Lung (tissue), 12 donors: Measurements from ENCODE around the gene AASDHPPT. TPM values are rescaled to one million over a fixed set of nuclear protein-coding genes. Genes with fewer than 3 reads are reported as not detected.
A peak's percentile ranks its signal among the peaks of the same experiment; 100 is the strongest.

Experiments used
- ATAC-seq: fragments of 200-7000 bp; cut with Tn5 transposase; one replicate; pipeline ENCODE4 v1.9.1; 2020; ENCODE audit warnings: moderate number of reproducible peaks; ENCODE audit not compliant: insufficient read depth, low FRiP score
- DNase-seq, 3 donors: peaks; one replicate each; pipeline ENCODE4 v3.0.0-alpha.2; 2013 to 2017
- H3K27ac ChIP-seq, 2 donors: one replicate each; pipeline ENCODE4 v1.5.1; 2013; ENCODE audit warnings: mild to moderate bottlenecking in 2 of 2, moderate library complexity in 2 of 2, control low read depth in 1 of 2, inconsistent platforms in 1 of 2, low read depth in 1 of 2, low read length in 1 of 2
- H3K27me3 ChIP-seq, 3 donors: one replicate each; pipeline ENCODE4 v1.5.1; 2013; ENCODE audit warnings: low read length in 2 of 3; ENCODE audit not compliant: control insufficient read depth in 3 of 3, insufficient read depth in 3 of 3
- H3K36me3 ChIP-seq, 4 donors: one replicate each; pipeline ENCODE4 v1.5.1; 2013; ENCODE audit warnings: low read length in 4 of 4, mild to moderate bottlenecking in 1 of 4, moderate library complexity in 1 of 4; ENCODE audit not compliant: control insufficient read depth in 4 of 4, insufficient read depth in 4 of 4
- H3K4me1 ChIP-seq, 5 donors: one replicate each; pipeline ENCODE4 v1.5.1; 2013; ENCODE audit warnings: low read length in 5 of 5, mild to moderate bottlenecking in 2 of 5, moderate library complexity in 1 of 5; ENCODE audit not compliant: control insufficient read depth in 5 of 5, insufficient read depth in 5 of 5
- H3K4me3 ChIP-seq: one replicate; pipeline ENCODE4 v1.5.1; 2013; ENCODE audit warnings: mild to moderate bottlenecking, control low read depth, moderate library complexity
- H3K9ac ChIP-seq, 2 donors: one replicate each; pipeline ENCODE4 v1.5.1; 2013; ENCODE audit warnings: low read length in 2 of 2, control low read depth in 1 of 2; ENCODE audit not compliant: insufficient read depth in 1 of 2
- H3K9me3 ChIP-seq, 4 donors: one replicate each; pipeline ENCODE4 v1.5.1; 2013; ENCODE audit warnings: low read length in 3 of 4, mild to moderate bottlenecking in 1 of 4, moderate library complexity in 1 of 4; ENCODE audit not compliant: control insufficient read depth in 4 of 4, insufficient read depth in 3 of 4
- CTCF ChIP-seq: IDR thresholded peaks from 2 replicates; pipeline ENCODE4 v1.5.1; 2012; ENCODE audit warnings: mild to moderate bottlenecking; ENCODE audit errors: control extremely low read depth, extremely low read depth
- WGBS, 2 donors: extraction: QIAGEN DNeasy Blood & Tissue Kit; methylation state at CpG; one replicate each; pipeline ENCODE4 v1.1.7; 2013; 5-methylcytosine and 5-hydroxymethylcytosine counted together
- polyA plus RNA-seq, 2 donors: library from polyadenylated mRNA; stranded (reverse); fragments of 200-250 nt; gene quantifications; one replicate each; pipeline ENCODE4 v1.2.1, GENCODE V29; 2013
- total RNA-seq, 2 donors: library from RNA; depleted of rRNA in 1 of 2; stranded (reverse); fragments of >200 nt in 1 of 2; gene quantifications; one replicate each; pipeline ENCODE4 v1.2.1, GENCODE V29; 2014 to 2021
- donor health status: control.
- donor health status: control.
- donor health status: Bipolar disorder and iron deficiency.
- donor health status: healthy.
- donor health status: DM: yes; HTN: yes; CAD: no.

The AASDHPPT gene
- total and polyA plus RNA-seq, 4 donors: 13.0 to 57.2 (median 19.9) TPM

GRCh38 chr11:106087815-106088435 lies 10.5 kb downstream of the AASDHPPT start:
- H3K9ac ChIP-seq: no peak overlapping the region
- H3K27me3 ChIP-seq: no peaks in the 10 kb centered on the region
- 37 to 43% methylated on average over 9 of the region's 9 CpGs for WGBS, 2 donors
- H3K36me3 ChIP-seq: peaks cover 3 to 36% (median 16%) of the 10 kb centered on the region in 4 donors
- no peak overlapping the region for H3K4me3 ChIP-seq
- TF ChIP-seq CTCF: peak; percentile 61
- ATAC-seq: peak; percentile 74
- H3K27ac ChIP-seq: no peak overlapping the region
- DNase-seq: peak; percentile 51 to 73 (median 70)
- H3K9me3 ChIP-seq: no peaks in the 10 kb centered on the region
- H3K4me1 ChIP-seq: peaks cover 0 to 13% (median 3%) of the 10 kb centered on the region in 5 donors

- peak overlapping the region in 1 of 2 donors; percentile 53 for H3K9ac ChIP-seq
- ATAC-seq: no peak
These were observed 11.4 kb downstream of the AASDHPPT start for GRCh38 chr11:106088896-106089295.

GRCh38 chr11:106091480-106092123 lies 14.1 kb downstream of the AASDHPPT start:
- ATAC-seq (peak; percentile 64), DNase-seq (no peak)
- Histone ChIP-seq H3K4me3 (no peak overlapping the region), H3K36me3 (peaks cover 3 to 52% (median 25%) of the 10 kb centered on the region in 4 donors), H3K4me1 (peaks cover 0 to 13% (median 3%) of the 10 kb centered on the region in 5 donors), H3K9ac (no peak overlapping the region), H3K27ac (no peak overlapping the region), H3K9me3 (no peaks in the 10 kb centered on the region), H3K27me3 (no peaks in the 10 kb centered on the region)
- no peak for TF ChIP-seq CTCF
- WGBS, 2 donors: 54 to 78% methylated on average over 3 of the region's 3 CpGs

More at GRCh38 chr11:106088896-106089295, 11.4 kb downstream of the AASDHPPT start:
- Histone ChIP-seq H3K9me3 (no peaks in the 10 kb centered on the region), H3K27me3 (no peaks in the 10 kb centered on the region), H3K4me1 (peaks cover 0 to 13% (median 3%) of the 10 kb centered on the region in 5 donors), H3K36me3 (peaks cover 3 to 39% (median 17%) of the 10 kb centered on the region in 4 donors), H3K4me3 (no peak overlapping the region), H3K27ac (no peak overlapping the region)
- DNase-seq: no peak
- TF ChIP-seq CTCF: no peak
- WGBS, 2 donors: 81 to 87% methylated on average over 4 of the region's 4 CpGs
